ENCODE measurements around the gene PRKCD. TPM values are rescaled to one million over a fixed set of nuclear protein-coding genes. Genes with fewer than 3 reads are reported as not detected.

Gene PRKCD
- total RNA-seq, 1 donor from 2014 or later, result 3.7 TPM

DNA sequence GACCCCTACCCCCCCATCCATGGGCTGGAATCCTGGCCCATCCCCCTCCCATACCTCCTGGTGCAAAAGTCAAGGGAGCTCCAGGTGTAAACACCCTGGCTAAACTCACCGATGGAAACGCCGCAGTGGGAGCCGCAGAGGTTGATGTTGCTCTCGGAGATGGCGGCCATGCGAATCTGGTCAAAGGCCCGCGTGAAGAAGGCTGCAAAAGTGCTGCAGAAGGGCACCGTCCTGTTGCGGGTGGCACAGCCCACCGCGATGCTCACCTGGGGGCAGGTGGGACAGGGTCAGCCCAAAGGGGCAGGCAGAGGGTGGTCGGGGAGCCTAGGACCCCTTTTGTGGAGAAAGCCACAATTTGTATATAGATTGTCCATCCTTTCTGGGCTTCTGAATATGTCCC, 68.2 kb downstream of the PRKCD start:
- Histone ChIP-seq H3K9ac (ENCODE audit: low read depth in 1 of 3, low read length in 3 of 3) (no peak overlapping the region), H3K27ac (ENCODE audit: low read depth, low read length) (no peak overlapping the region), H3K27me3 (ENCODE audit: control insufficient read depth in 3 of 3, insufficient read depth in 3 of 3, low read length in 3 of 3) (no peaks in the 10 kb centered on the region), H3K9me3 (ENCODE audit: control insufficient read depth in 3 of 3, low read length in 3 of 3) (no peaks in the 10 kb centered on the region), H3K4me3 (ENCODE audit: low read length in 3 of 3) (no peak overlapping the region), H3K4me1 (ENCODE audit: control insufficient read depth in 3 of 3, insufficient read depth in 3 of 3, low read length in 3 of 3) (no peaks in the 10 kb centered on the region), H3K36me3 (ENCODE audit: control insufficient read depth in 3 of 3, insufficient read depth in 3 of 3, low read length in 3 of 3) (peaks cover 80 to 90% (median 83%) of the 10 kb centered on the region in 3 donors)

DNA sequence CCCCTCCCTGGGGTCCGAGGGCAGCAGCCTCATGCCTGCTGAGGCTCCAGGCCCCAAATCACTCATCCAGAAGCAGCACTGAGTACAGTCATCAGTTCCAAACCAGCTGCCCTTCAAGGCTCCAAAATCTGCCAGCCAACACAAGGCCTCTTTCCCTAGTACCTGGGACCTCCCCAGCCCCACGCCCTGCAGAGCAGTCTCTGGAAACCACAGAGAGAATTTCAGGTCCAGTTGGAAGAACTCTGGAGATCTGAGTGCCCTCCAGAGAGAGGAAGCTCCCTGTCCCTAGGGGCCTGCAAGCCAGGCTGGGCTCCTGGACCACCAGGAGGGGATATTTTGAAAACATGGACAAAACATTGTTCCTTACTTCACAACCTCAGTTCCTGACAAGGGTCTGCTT, 68.6 kb downstream of the PRKCD start:
- no peak overlapping the region for H3K27ac ChIP-seq (ENCODE audit: low read depth, low read length)
- no peak overlapping the region for H3K4me3 ChIP-seq (ENCODE audit: low read length in 3 of 3)
- H3K9ac ChIP-seq (ENCODE audit: low read depth in 1 of 3, low read length in 3 of 3), result no peak overlapping the region
- H3K4me1 ChIP-seq (ENCODE audit: control insufficient read depth in 3 of 3, insufficient read depth in 3 of 3, low read length in 3 of 3), result no peaks in the 10 kb centered on the region
- no peaks in the 10 kb centered on the region for H3K27me3 ChIP-seq (ENCODE audit: control insufficient read depth in 3 of 3, insufficient read depth in 3 of 3, low read length in 3 of 3)
- H3K9me3 ChIP-seq (ENCODE audit: control insufficient read depth in 3 of 3, low read length in 3 of 3), result no peaks in the 10 kb centered on the region
- H3K36me3 ChIP-seq (ENCODE audit: control insufficient read depth in 3 of 3, insufficient read depth in 3 of 3, low read length in 3 of 3), result peaks cover 80 to 88% (median 82%) of the 10 kb centered on the region in 3 donors

DNA sequence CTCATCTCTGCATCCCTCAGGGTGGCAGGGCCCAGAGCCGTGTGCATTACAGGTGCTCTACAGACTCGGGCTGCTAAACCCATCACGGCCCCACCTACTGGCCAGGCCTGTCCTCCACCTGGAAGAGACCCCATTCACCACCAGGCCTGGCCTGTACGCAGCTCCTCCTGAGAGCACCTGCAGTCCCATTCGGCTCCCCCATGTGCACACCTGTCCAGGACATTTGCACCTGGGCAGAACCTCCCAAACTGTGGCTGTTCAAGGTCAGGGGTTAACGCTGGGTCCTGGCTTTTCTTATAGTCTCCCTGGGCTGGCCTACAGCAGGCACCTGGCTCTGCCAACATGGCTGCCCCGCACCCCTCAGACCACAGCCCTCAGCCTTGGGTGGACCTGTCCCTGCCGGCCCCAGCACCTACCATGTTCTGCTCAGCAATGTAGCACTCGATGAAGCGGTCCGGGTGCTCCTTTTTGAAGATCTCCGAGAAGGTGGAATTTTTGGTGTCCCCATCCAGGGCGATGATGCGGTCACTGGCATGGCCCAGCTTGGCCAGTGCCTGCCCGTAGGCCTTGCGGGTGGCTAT, 69.1 kb downstream of the PRKCD start:
- Histone ChIP-seq H3K27me3 (ENCODE audit: control insufficient read depth in 3 of 3, insufficient read depth in 3 of 3, low read length in 3 of 3) (no peaks in the 10 kb centered on the region), H3K36me3 (ENCODE audit: control insufficient read depth in 3 of 3, insufficient read depth in 3 of 3, low read length in 3 of 3) (peaks cover 78 to 86% (median 81%) of the 10 kb centered on the region in 3 donors), H3K4me3 (ENCODE audit: low read length in 3 of 3) (no peak overlapping the region), H3K9ac (ENCODE audit: low read depth in 1 of 3, low read length in 3 of 3) (no peak overlapping the region), H3K4me1 (ENCODE audit: control insufficient read depth in 3 of 3, insufficient read depth in 3 of 3, low read length in 3 of 3) (no peaks in the 10 kb centered on the region), H3K27ac (ENCODE audit: low read depth, low read length) (no peak overlapping the region), H3K9me3 (ENCODE audit: control insufficient read depth in 3 of 3, low read length in 3 of 3) (no peaks in the 10 kb centered on the region)

DNA sequence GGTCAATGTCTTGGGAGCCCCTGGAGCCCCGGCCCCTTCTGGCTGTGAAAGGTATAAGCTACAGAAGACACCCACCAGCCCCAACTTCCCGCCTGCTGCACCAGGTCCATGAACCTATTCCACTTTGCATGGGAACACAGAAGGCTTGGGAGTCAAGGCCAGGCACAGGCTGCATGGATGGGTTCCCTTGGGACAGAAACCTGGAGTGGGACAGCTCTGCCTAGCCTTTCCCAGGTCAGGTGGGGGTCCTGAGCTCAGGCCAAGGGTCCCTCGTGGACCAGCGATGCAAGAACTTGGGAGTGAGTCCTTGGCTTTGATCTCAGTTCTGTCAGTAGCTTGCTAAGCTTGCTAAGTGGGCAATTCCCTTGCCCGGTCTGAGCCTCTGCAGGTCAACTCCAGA, 69.8 kb downstream of the PRKCD start:
- Histone ChIP-seq H3K27ac (ENCODE audit: low read depth, low read length) (no peak overlapping the region), H3K9me3 (ENCODE audit: control insufficient read depth in 3 of 3, low read length in 3 of 3) (no peaks in the 10 kb centered on the region), H3K9ac (ENCODE audit: low read depth in 1 of 3, low read length in 3 of 3) (no peak overlapping the region), H3K4me3 (ENCODE audit: low read length in 3 of 3) (no peak overlapping the region), H3K27me3 (ENCODE audit: control insufficient read depth in 3 of 3, insufficient read depth in 3 of 3, low read length in 3 of 3) (no peaks in the 10 kb centered on the region), H3K4me1 (ENCODE audit: control insufficient read depth in 3 of 3, insufficient read depth in 3 of 3, low read length in 3 of 3) (peaks cover 2 to 3% (median 2%) of the 10 kb centered on the region in 3 donors), H3K36me3 (ENCODE audit: control insufficient read depth in 3 of 3, insufficient read depth in 3 of 3, low read length in 3 of 3) (peaks cover 72 to 81% (median 77%) of the 10 kb centered on the region in 3 donors)

DNA sequence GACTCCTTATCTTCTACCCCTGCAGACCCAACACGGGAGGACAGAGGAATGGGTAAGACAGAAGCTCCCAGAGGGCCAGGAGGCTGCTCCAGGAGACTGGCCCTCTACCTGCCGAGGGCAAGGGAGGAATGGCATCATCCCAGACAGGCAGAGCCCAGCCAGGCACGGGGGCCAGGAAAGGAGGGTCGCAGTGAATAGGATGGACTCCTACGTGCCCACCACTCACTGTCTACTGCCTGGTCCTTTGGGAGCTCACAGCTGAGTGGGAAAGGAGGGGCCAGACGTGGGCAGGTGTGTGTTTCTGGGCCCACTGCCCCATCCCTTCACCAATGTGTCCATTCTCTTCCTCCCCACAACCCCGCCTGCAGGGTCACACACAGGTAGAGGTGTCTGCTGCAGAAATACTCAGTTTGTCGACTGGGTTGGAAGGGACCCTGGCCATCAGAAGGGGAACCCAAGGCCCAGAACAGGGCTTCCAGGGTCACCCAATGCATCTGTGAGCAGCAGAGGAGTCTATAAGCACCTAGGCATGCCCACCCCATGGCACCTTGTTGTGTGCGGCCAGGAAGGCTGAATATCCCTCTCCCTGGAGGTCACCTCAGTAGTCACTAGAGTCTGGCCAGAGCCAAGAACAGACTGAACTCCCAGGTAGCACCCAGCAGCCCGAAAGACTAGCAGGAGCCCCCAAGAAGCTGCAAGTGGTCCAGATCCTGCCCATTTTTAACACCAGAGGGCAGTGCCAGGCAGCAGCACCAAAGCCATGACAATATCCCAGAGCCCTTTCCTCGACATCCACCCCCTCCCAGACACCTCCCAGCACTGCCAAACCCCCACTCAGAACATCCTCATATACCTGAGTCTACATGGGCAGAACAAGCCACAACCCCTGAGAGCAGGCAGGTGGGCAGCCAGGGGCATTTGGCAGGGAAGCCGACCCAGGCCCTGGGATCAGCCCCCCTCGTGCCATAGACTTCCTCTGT, 70.8 kb downstream of the PRKCD start:
- Histone ChIP-seq H3K27me3 (ENCODE audit: control insufficient read depth in 3 of 3, insufficient read depth in 3 of 3, low read length in 3 of 3) (no peaks in the 10 kb centered on the region), H3K9ac (ENCODE audit: low read depth in 1 of 3, low read length in 3 of 3) (no peak overlapping the region), H3K9me3 (ENCODE audit: control insufficient read depth in 3 of 3, low read length in 3 of 3) (no peaks in the 10 kb centered on the region), H3K36me3 (ENCODE audit: control insufficient read depth in 3 of 3, insufficient read depth in 3 of 3, low read length in 3 of 3) (peaks cover 61 to 73% (median 69%) of the 10 kb centered on the region in 3 donors), H3K4me3 (ENCODE audit: low read length in 3 of 3) (no peak overlapping the region), H3K4me1 (ENCODE audit: control insufficient read depth in 3 of 3, insufficient read depth in 3 of 3, low read length in 3 of 3) (peaks cover 9 to 12% (median 10%) of the 10 kb centered on the region in 3 donors), H3K27ac (ENCODE audit: low read depth, low read length) (no peak overlapping the region)

DNA sequence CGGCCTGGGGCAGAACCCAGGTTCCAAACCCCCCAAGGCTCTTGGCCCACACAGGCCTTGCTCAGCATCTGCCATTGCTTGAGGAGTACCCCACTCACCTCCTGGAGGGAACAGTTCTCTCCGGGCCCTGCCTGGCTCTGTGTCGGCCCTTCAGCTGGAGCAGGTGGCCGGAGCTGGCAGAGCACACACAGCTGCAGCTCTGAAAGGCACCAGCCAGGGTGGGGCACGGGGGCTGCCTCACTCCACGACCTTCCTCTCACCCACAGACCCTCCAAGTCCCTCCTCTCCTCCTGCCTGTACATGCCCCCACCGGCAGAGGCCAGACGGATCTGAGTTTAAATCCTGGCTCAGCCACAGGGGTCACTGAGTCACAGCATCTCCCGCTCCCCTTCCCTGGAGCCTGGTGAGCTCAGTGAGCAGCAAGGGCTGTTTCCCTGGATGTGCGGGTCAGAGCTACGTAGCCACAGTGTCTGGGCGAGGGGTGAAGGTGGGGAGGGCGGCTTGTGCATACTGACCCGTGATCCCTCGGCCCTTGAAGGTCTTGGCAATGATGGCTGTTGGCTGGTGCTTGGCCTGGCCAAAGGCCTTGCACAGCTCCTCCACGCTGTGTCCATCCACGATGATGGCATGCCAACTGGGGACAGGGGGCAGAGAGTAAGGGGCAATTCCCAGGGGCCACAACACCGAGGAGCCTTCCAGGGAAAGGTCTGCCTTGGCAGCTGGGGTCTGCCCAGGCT, 71.8 kb downstream of the PRKCD start:
- no peaks in the 10 kb centered on the region for H3K9me3 ChIP-seq (ENCODE audit: control insufficient read depth in 3 of 3, low read length in 3 of 3)
- no peak overlapping the region for H3K27ac ChIP-seq (ENCODE audit: low read depth, low read length)
- no peak overlapping the region for H3K4me3 ChIP-seq (ENCODE audit: low read length in 3 of 3)
- peaks cover 9 to 12% (median 10%) of the 10 kb centered on the region in 3 donors for H3K4me1 ChIP-seq (ENCODE audit: control insufficient read depth in 3 of 3, insufficient read depth in 3 of 3, low read length in 3 of 3)
- H3K36me3 ChIP-seq (ENCODE audit: control insufficient read depth in 3 of 3, insufficient read depth in 3 of 3, low read length in 3 of 3), result peaks cover 53 to 63% (median 60%) of the 10 kb centered on the region in 3 donors
- H3K27me3 ChIP-seq (ENCODE audit: control insufficient read depth in 3 of 3, insufficient read depth in 3 of 3, low read length in 3 of 3), result no peaks in the 10 kb centered on the region
- H3K9ac ChIP-seq (ENCODE audit: low read depth in 1 of 3, low read length in 3 of 3), result no peak overlapping the region

DNA sequence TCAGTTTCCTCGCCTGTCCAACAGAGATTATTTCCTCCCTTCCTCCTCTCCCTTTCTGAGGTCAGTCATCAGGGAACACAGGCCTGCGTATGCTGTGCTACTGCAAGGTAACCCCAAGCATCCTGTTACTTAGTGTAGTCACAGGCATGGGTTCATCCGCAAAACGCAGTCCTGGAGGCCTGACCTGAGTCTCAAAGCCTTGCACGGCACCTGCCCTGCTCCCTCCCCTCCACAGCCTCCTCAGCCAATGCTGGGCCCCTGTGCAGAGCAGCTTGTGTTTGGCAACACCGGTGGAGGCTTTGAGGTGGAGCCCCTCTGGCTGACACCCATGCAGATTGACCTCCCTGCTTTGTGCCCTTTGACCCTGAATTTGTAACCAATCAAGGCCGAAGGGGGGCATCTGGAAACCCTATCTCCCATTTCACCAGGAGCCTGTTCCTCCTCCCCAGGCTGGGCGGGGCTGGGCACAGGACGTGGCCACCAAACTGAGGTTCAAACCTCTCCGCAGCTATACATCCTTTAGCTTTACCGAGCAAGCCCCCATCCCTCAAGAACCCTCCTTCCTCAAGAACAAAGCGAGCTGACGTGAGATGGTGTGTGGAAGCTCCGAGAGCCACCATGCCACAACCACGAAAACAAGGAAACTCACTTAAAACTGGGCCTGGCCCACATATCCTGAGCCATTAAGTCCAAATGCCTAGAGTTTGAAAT, 73.3 kb downstream of the PRKCD start:
- no peak overlapping the region for H3K27ac ChIP-seq (ENCODE audit: low read depth, low read length)

DNA sequence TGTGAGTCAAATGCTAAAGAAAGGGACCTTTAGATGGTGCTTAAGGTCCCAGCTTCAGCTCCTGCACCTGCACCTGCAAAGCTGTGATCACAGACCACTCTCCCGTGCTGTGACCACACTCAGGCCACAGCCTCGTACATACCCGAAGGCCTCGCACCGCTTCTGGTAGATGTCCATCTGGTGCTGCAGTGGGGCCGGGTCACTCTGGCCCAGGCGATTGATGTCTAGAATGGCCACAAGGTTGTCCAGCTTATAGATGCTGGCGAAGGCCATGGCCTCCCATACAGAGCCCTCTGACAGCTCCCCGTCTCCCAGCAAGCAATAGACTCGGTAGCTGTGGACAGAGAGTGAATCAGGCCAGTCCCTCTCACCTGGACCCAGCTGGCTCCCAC, 73.8 kb downstream of the PRKCD start:
- Histone ChIP-seq H3K27ac (ENCODE audit: low read depth, low read length) (no peak overlapping the region), H3K9me3 (ENCODE audit: control insufficient read depth in 3 of 3, low read length in 3 of 3) (no peaks in the 10 kb centered on the region), H3K9ac (ENCODE audit: low read depth in 1 of 3, low read length in 3 of 3) (no peak overlapping the region), H3K27me3 (ENCODE audit: control insufficient read depth in 3 of 3, insufficient read depth in 3 of 3, low read length in 3 of 3) (no peaks in the 10 kb centered on the region), H3K4me1 (ENCODE audit: control insufficient read depth in 3 of 3, insufficient read depth in 3 of 3, low read length in 3 of 3) (peaks cover 9 to 16% (median 10%) of the 10 kb centered on the region in 3 donors), H3K4me3 (ENCODE audit: low read length in 3 of 3) (no peak overlapping the region), H3K36me3 (ENCODE audit: control insufficient read depth in 3 of 3, insufficient read depth in 3 of 3, low read length in 3 of 3) (peaks cover 43 to 49% (median 48%) of the 10 kb centered on the region in 3 donors)

More for the DNA sequence above, 73.3 kb downstream of the PRKCD start:
- H3K9ac ChIP-seq (ENCODE audit: low read depth in 1 of 3, low read length in 3 of 3), result no peak overlapping the region
- peaks cover 9 to 12% (median 10%) of the 10 kb centered on the region in 3 donors for H3K4me1 ChIP-seq (ENCODE audit: control insufficient read depth in 3 of 3, insufficient read depth in 3 of 3, low read length in 3 of 3)
- H3K36me3 ChIP-seq (ENCODE audit: control insufficient read depth in 3 of 3, insufficient read depth in 3 of 3, low read length in 3 of 3), result peaks cover 48 to 55% (median 52%) of the 10 kb centered on the region in 3 donors
- no peak overlapping the region for H3K4me3 ChIP-seq (ENCODE audit: low read length in 3 of 3)
- no peaks in the 10 kb centered on the region for H3K9me3 ChIP-seq (ENCODE audit: control insufficient read depth in 3 of 3, low read length in 3 of 3)
- H3K27me3 ChIP-seq (ENCODE audit: control insufficient read depth in 3 of 3, insufficient read depth in 3 of 3, low read length in 3 of 3), result no peaks in the 10 kb centered on the region

DNA sequence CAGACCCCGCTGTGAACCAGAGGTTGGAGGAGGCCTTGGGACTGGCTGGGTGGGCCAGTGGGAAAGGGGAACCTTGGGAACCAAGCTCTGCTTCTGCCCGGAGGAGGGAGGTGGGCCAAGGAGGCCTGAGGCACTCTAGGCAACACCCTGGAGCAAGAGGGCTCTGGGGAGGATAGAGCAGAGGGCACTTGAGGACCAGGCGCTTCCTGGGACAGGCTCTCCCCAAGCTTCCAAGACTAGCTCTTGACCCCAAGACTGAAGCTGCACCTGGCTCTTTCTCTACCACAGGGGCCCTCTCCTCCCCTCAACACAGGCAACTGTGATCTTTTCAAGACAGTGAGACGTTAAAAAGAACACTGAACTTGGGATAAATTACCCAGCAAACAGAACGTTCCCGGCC, 74.5 kb downstream of the PRKCD start:
- Histone ChIP-seq H3K36me3 (ENCODE audit: control insufficient read depth in 3 of 3, insufficient read depth in 3 of 3, low read length in 3 of 3) (peaks cover 42 to 48% (median 45%) of the 10 kb centered on the region in 3 donors), H3K27ac (ENCODE audit: low read depth, low read length) (no peak overlapping the region)

More for the DNA sequence above, 74.5 kb downstream of the PRKCD start:
- Histone ChIP-seq H3K4me1 (ENCODE audit: control insufficient read depth in 3 of 3, insufficient read depth in 3 of 3, low read length in 3 of 3) (peaks cover 9 to 20% (median 13%) of the 10 kb centered on the region in 3 donors), H3K4me3 (ENCODE audit: low read length in 3 of 3) (no peak overlapping the region), H3K9me3 (ENCODE audit: control insufficient read depth in 3 of 3, low read length in 3 of 3) (no peaks in the 10 kb centered on the region), H3K27me3 (ENCODE audit: control insufficient read depth in 3 of 3, insufficient read depth in 3 of 3, low read length in 3 of 3) (no peaks in the 10 kb centered on the region), H3K9ac (ENCODE audit: low read depth in 1 of 3, low read length in 3 of 3) (no peak overlapping the region)
